Astrocyte of the cerebellum (primary cell): Measurements from ENCODE around the gene NFASC.

Experiments used
- DNase-seq: peaks from one replicate; pipeline ENCODE4 v3.0.0-alpha.2; 2011; ENCODE audit warnings: low read depth
- H3K4me3 ChIP-seq: 2 replicates; pipeline ENCODE4 v1.5.1; 2011; ENCODE audit warnings: mild to moderate bottlenecking, low read depth, low read length, moderate library complexity
- CTCF ChIP-seq: IDR thresholded peaks from 2 replicates; pipeline ENCODE4 v1.5.1; 2012; ENCODE audit warnings: low read length, low read depth, moderate library complexity, mild to moderate bottlenecking; ENCODE audit errors: missing control alignments
- in situ Hi-C: cut with HindIII; loops from 2 replicates; pipeline ENCODE4 v1.10.0; 2017; ENCODE audit warnings: low sequenced_read_pairs

NFASC gene

DNA sequence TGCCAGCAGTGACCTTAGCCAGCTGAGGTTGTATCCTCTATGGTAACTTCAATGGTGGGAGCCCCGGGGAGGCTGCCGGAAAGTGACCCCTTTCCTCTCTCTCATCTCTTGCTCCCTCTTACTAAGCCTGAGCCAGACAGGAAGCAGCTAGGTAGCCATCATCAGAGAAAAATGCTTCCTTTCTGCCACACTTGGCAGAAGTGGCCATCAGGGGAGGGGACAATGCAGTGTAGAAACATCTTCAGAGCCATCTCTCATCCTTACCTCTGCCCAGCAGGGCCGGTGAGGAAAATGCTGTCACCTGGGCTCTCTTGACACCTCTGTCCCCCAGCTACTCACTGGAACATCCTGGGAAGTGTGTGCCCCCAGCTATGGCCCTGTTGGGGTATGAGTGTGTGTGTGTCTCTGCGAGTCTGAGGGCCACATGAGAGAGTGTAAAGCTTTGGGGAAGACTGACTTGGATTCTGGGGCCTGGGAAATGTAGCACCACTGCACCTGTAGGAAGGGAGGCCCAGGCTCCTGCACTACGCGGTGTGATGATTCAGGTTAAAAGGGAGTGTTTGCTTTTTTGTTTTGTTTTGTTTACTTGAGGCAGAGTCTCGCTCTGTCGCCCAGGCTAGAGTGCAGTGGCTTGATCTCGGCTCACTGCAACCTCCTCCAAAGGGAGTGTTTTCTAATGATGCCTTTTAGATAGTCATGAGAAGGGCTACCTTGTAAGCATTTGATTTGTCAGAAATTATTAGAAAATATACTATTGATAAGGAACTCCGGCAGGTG is 123.6 kb downstream of the NFASC start:
- no peak overlapping the region for H3K4me3 ChIP-seq
- no peak for TF ChIP-seq CTCF
- in situ Hi-C loops, result no loop called here
- no peak for DNase-seq

DNA sequence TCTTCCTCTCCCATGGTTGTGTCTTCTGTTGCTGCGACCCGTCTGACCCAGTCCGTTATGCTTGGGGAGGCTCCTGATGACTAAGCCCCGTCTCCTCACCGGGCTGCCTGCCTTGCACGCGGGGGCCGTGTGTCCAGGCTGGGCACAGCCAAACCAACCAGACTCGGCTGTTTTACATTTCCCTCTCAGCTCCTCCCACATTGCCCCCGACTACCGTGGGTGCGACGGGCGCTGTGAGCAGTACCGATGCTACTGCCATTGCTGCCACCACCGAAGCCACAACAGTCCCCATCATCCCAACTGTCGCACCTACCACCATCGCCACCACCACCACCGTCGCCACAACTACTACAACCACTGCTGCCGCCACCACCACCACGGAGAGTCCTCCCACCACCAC is 126.3 kb downstream of the NFASC start:
- in situ Hi-C loops, result no loop called here
- no peak overlapping the region for H3K4me3 ChIP-seq
- no peak for TF ChIP-seq CTCF
- DNase-seq, result no peak

- H3K4me3 ChIP-seq, result no peak overlapping the region
- DNase-seq, result no peak
- TF ChIP-seq CTCF, result no peak
- in situ Hi-C loops, result no loop called here
Measured at GRCh38 chr1:204997591-204998355, 127.1 kb downstream of the NFASC start.

GRCh38 chr1:205001162-205001561 is 130.5 kb downstream of the NFASC start:
- DNase-seq, result no peak
- no peak overlapping the region for H3K4me3 ChIP-seq
- TF ChIP-seq CTCF, result no peak
- in situ Hi-C loops, result no loop called here

DNA sequence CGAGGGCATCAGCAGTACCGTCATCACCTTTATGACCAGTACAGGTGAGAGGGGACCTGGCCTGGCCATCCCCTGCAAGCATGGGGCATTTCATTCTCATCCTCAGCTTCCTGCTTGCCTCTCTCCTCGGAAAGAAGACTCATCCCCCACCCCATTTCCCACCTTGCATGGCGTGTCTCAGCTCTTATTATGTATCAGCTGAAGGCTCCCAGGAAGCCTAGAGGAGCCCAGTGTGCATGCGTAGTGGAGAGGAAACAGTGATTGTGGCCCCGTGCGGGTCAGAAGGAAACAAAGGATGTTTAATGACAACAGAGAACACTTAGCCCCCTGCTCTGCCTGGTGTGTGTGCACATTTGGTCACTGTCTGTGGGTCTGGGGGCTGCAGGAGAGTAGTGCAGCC is 132.0 kb downstream of the NFASC start:
- in situ Hi-C loops, result no loop called here

More for the DNA sequence above, 132.0 kb downstream of the NFASC start:
- no peak for TF ChIP-seq CTCF
- H3K4me3 ChIP-seq, result no peak overlapping the region
- no peak for DNase-seq
